K562 (cell line): ENCODE results near the gene VSNL1. TPM values are rescaled to one million over a fixed set of nuclear protein-coding genes. Genes with fewer than 3 reads are reported as not detected.
A peak's percentile ranks its signal among the peaks of the same experiment; 100 is the strongest.

Experiments used
- GTF2A2 ChIP-seq: IDR thresholded peaks from 2 replicates; pipeline ENCODE4 v1.6.1; 2016; ENCODE audit warnings: mild to moderate bottlenecking, missing genetic modification characterization, missing compliant biosample characterization
- KDM5B ChIP-seq: fragments of 200-600 bp; sonication (generic); IDR thresholded peaks from 2 replicates; pipeline ENCODE4 v1.6.1; 2012; ENCODE audit warnings: low read depth, mild to moderate bottlenecking, moderate library complexity, low read length, control low read depth, inconsistent platforms; ENCODE audit not compliant: insufficient replicate concordance
- LEF1 ChIP-seq: fragments of 450-650 bp; IDR thresholded peaks from 2 replicates; pipeline ENCODE4 v1.6.1; 2016; ENCODE audit warnings: mild to moderate bottlenecking
- RBM22 ChIP-seq: fragments of 200-400 bp; formaldehyde crosslinking; IDR thresholded peaks from 2 replicates; pipeline ENCODE4 v1.6.1; 2018; ENCODE audit warnings: low read length, low read depth; ENCODE audit not compliant: poor library complexity, severe bottlenecking
- TBL1XR1 ChIP-seq, 2 experiments: IDR thresholded peaks; 2 replicates each; pipeline ENCODE4 v1.6.1; 2012; ENCODE audit warnings: improper control_type of control experiment in 2 of 2, low read length in 2 of 2, mild to moderate bottlenecking in 1 of 2
- YY1 ChIP-seq, 3 experiments: IDR thresholded peaks; 2 replicates each; pipeline ENCODE4 v1.6.1; 2011; ENCODE audit warnings: low read length in 2 of 3, mild to moderate bottlenecking in 2 of 3, moderate library complexity in 2 of 3, borderline replicate concordance in 1 of 3, control low read depth in 1 of 3, low read depth in 1 of 3; ENCODE audit not compliant: insufficient read depth in 3 of 3, insufficient replicate concordance in 2 of 3, control insufficient read depth in 1 of 3, insufficient read length in 1 of 3; ENCODE audit errors: extremely low read depth in 1 of 3
- ZBTB17 ChIP-seq: fragments of 450-650 bp; formaldehyde crosslinking; IDR thresholded peaks from 2 replicates; pipeline ENCODE4 v1.4.0; 2020; ENCODE audit warnings: mild to moderate bottlenecking
- ZNF347 ChIP-seq: fragments of 450-650 bp; formaldehyde crosslinking; IDR thresholded peaks from 2 replicates; pipeline ENCODE4 v1.4.0; 2020; ENCODE audit warnings: low read depth, mild to moderate bottlenecking, moderate library complexity
- ZNF551 ChIP-seq: fragments of 250-450 bp; sonication (Bioruptor Pico); IDR thresholded peaks from 2 replicates; pipeline ENCODE4 v1.5.0; 2021; ENCODE audit warnings: mild to moderate bottlenecking, moderate library complexity
- polyA plus RNA-seq, 8 experiments: library from polyadenylated mRNA; depleted of rRNA in 4 of 8; stranded (reverse) in 5 of 8; unstranded in 3 of 8; fragments of >200 nt; fragmentation: Nextera tagmentation in 2 of 8; fragmentation: Illumina TruSeq in 1 of 8; extraction: Ambion mirVana in 2 of 8; extraction: Trizol in 1 of 8; gene quantifications; 2 replicates each; pipeline versions ENCODE4 v1.2.1 to v1.2.3, GENCODE V29; 2011 to 2014; ENCODE audit warnings: inconsistent platforms in 1 of 8, missing spikeins in 1 of 8
- total RNA-seq, 7 experiments: library from RNA; depleted of rRNA in 6 of 7; stranded (reverse); fragments of >200 nt in 6 of 7; fragmentation: Illumina TruSeq in 2 of 7; extraction: Trizol in 2 of 7; gene quantifications; 2 replicates each; pipeline versions ENCODE4 v1.2.1 to v1.2.3, GENCODE V29; 2011 to 2021; ENCODE audit warnings: low replicate concordance in 1 of 7
- TF ChIP-seq, protein P1 (sequence below): fragments of 450-650 bp; IDR thresholded peaks from 2 replicates; pipeline ENCODE4 v1.6.1; 2016; ENCODE audit warnings: low read depth
- TF ChIP-seq, protein P2 (sequence below): fragments of 250-450 bp; sonication (Bioruptor Pico); IDR thresholded peaks from 2 replicates; pipeline ENCODE4 v1.8.0; 2021; ENCODE audit warnings: borderline replicate concordance, mild to moderate bottlenecking, moderate library complexity; ENCODE audit not compliant: poor library complexity, severe bottlenecking
- TF ChIP-seq, protein P3 (sequence below): fragments of 250-450 bp; sonication (Bioruptor Pico); IDR thresholded peaks from 2 replicates; pipeline ENCODE4 v1.4.0; 2020

Gene VSNL1
- total and polyA plus RNA-seq, 9 of the 15 experiments (the other 6 are each of a cell fraction or from before 2014, with no cell fraction given): 0.20 TPM; not detected in 8

DNA sequence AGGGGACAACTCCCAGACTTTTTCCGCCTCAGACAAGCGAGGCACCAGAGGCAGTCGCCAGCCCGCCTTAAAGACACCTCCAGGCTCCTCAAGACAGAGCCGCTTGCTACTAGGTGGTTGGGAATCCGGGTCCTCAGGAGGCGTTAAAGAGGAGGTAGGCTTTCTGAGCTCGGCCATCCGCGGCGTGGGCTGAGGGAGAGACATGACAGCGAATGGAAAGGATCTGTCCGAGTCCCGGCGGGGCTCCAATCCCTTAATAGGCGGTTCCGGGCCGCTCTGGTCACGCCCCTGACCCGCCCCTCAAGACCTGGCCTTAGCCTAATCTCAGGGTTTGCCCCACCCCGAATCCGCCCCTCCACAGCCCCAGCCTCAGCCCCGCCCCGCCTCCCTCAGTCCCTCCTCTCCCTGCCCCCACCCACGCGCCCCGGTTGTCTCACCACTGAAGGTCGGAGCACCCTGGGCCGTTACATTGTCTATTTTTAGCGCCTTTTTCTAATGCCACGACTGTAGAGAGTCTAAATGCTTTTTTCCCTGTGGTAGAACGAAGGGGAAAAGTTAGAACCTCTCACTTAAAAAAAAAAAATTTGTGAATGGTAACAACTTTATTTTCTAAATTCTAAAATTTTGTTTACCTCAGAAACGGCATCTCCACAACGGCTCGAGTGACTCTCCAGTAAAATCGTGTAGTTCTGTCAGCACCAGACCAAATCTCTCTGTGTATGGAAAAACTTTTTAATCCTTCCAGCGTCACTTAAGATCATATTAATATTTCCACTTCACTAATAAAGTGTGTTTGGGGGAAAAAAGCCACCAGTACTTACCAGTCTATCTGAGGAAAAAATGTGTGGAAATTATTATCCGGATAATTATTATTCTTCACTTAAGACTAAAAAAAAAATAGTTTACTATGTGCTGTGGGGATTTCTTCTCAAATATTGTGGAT lies 22.0 kb upstream of the VSNL1 start, which contains the start of gene RAD51AP2 (continued):
- TF ChIP-seq, protein P1, sequence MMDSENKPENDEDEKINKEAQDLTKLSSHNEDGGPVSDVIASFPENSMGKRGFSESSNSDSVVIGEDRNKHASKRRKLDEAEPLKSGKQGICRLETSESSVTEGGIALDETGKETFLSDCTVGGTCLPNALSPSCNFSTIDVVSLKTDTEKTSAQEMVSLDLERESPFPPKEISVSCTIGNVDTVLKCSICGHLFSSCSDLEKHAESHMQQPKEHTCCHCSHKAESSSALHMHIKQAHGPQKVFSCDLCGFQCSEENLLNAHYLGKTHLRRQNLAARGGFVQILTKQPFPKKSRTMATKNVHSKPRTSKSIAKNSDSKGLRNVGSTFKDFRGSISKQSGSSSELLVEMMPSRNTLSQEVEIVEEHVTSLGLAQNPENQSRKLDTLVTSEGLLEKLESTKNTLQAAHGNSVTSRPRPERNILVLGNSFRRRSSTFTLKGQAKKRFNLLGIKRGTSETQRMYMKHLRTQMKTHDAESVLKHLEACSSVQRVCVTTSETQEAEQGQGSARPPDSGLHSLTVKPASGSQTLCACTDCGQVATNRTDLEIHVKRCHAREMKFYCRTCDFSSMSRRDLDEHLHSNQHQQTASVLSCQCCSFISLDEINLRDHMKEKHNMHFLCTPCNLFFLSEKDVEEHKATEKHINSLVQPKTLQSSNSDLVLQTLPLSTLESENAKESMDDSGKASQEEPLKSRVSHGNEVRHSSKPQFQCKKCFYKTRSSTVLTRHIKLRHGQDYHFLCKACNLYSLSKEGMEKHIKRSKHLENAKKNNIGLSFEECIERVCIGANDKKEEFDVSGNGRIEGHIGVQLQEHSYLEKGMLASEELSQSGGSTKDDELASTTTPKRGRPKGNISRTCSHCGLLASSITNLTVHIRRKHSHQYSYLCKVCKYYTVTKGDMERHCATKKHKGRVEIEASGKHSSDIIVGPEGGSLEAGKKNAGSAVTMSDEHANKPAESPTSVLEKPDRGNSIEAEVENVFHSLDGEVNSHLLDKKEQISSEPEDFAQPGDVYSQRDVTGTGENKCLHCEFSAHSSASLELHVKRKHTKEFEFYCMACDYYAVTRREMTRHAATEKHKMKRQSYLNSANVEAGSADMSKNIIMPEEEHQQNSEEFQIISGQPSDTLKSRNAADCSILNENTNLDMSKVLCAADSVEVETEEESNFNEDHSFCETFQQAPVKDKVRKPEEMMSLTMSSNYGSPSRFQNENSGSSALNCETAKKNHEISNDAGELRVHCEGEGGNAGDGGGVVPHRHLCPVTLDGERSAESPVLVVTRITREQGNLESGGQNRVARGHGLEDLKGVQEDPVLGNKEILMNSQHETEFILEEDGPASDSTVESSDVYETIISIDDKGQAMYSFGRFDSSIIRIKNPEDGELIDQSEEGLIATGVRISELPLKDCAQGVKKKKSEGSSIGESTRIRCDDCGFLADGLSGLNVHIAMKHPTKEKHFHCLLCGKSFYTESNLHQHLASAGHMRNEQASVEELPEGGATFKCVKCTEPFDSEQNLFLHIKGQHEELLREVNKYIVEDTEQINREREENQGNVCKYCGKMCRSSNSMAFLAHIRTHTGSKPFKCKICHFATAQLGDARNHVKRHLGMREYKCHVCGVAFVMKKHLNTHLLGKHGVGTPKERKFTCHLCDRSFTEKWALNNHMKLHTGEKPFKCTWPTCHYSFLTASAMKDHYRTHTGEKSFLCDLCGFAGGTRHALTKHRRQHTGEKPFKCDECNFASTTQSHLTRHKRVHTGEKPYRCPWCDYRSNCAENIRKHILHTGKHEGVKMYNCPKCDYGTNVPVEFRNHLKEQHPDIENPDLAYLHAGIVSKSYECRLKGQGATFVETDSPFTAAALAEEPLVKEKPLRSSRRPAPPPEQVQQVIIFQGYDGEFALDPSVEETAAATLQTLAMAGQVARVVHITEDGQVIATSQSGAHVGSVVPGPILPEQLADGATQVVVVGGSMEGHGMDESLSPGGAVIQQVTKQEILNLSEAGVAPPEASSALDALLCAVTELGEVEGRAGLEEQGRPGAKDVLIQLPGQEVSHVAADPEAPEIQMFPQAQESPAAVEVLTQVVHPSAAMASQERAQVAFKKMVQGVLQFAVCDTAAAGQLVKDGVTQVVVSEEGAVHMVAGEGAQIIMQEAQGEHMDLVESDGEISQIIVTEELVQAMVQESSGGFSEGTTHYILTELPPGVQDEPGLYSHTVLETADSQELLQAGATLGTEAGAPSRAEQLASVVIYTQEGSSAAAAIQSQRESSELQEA: no peak
- 0 out of 2 replicates have a peak, but pooled peaks have one; percentile 37 for TF ChIP-seq LEF1
- TF ChIP-seq, protein P2, sequence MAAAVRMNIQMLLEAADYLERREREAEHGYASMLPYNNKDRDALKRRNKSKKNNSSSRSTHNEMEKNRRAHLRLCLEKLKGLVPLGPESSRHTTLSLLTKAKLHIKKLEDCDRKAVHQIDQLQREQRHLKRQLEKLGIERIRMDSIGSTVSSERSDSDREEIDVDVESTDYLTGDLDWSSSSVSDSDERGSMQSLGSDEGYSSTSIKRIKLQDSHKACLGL: no peak
- peak in 2 of 3 experiments; percentile 62 to 65 for TF ChIP-seq YY1 (IDR thresholded peaks at IDR 0.05; ENCODE audit: borderline replicate concordance in 1 of 3, control insufficient read depth in 1 of 3, extremely low read depth in 1 of 3, insufficient read depth in 3 of 3, insufficient read length in 1 of 3, insufficient replicate concordance in 2 of 3, low read depth in 1 of 3, low read length in 2 of 3)
- TF ChIP-seq ZBTB17 (CRISPR knock-in tag): peak; percentile 84
- TF ChIP-seq KDM5B: peak; percentile 70
- TF ChIP-seq GTF2A2 (tag): no peak
- TF ChIP-seq ZNF551: no peak
- TF ChIP-seq ZNF347 (CRISPR knock-in tag): no peak
- peak in 1 of 2 experiments; percentile 58; a peak in 1 of 4 replicates for TF ChIP-seq TBL1XR1 (IDR thresholded peaks at IDR 0.05; ENCODE audit: low read length in 2 of 2)
- TF ChIP-seq, protein P3, sequence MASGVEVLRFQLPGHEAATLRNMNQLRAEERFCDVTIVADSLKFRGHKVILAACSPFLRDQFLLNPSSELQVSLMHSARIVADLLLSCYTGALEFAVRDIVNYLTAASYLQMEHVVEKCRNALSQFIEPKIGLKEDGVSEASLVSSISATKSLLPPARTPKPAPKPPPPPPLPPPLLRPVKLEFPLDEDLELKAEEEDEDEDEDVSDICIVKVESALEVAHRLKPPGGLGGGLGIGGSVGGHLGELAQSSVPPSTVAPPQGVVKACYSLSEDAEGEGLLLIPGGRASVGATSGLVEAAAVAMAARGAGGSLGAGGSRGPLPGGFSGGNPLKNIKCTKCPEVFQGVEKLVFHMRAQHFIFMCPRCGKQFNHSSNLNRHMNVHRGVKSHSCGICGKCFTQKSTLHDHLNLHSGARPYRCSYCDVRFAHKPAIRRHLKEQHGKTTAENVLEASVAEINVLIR (CRISPR knock-in tag): no peak
- TF ChIP-seq RBM22: no peak
